ENCODE results near the gene STH.

Gene STH

DNA sequence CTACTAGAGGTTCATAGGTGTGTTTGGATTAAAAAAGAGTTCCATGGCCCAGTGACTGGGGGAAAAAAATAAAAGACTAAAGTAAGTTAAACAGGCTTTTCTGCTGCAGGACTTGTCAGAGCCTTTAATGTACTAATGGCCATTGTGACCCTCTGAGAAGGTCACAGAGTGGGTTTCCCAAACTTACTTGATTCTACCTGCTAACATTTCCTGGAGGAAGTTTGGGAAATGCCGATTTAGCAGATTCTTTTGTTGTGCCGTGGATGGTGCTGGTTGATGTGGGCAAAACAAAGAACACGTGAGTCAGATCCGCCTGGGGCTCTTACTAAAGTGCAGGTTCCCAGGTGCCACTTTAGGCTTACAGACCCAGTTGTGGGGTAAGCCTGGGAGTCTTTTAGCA, 13.6 kb upstream of the STH start:
- no peak for DNase-seq (ENCODE audit: low read depth in 2 of 2)

DNA sequence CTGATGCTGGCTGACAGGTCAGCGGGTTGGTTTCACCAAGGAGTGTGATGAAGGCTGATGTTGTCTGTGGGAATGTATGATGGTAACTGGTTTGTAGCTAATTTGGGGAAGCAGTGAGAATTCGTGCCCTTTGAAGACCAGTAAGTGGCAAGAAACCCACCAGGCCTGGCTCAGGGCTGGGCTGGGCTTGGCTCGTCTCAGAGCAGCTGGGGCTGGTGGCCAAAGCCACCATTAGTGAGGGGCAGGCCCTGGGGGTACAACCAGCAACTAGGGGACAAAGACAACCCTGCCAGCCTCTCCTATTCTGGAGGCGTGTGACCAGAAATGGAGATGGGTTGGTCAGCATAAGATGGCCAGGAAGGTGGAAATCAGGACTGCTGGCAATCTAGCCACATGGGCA, 13.0 kb upstream of the STH start:
- DNase-seq (ENCODE audit: low read depth in 2 of 2): no peak

DNA sequence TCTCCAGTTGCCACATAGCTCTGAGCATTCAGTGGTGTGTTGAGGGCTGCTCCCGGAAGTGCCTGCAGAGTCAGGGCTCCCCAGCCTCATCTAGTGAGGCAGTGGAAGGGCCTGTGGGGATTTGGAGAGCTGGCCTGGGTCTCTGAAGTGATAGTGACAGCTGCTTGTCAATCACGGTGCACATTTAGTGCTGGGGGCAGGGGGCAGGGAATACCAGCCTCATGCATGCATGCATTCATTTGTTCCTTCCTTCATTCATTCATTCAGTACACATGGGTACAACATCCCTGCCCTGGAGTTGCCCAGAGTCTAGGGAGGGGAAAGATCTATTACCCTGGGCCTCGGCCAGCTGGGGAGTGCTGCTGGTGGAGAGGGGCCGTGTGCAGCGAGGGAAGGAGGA, 11.3 kb upstream of the STH start:
- DNase-seq (ENCODE audit: low read depth in 2 of 2): no peak

DNA sequence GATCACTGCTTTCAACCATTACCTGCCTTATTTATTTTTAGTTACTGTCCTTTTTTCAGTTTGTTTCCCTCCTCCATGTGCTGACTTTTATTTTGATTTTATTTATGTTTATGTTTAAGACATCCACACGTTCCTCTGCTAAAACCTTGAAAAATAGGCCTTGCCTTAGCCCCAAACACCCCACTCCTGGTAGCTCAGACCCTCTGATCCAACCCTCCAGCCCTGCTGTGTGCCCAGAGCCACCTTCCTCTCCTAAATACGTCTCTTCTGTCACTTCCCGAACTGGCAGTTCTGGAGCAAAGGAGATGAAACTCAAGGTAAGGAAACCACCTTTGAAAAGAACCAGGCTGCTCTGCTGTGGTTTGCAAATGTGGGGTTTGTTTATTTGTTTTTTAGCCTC, 9.3 kb upstream of the STH start:
- no peak for DNase-seq (ENCODE audit: low read depth in 2 of 2)

DNA sequence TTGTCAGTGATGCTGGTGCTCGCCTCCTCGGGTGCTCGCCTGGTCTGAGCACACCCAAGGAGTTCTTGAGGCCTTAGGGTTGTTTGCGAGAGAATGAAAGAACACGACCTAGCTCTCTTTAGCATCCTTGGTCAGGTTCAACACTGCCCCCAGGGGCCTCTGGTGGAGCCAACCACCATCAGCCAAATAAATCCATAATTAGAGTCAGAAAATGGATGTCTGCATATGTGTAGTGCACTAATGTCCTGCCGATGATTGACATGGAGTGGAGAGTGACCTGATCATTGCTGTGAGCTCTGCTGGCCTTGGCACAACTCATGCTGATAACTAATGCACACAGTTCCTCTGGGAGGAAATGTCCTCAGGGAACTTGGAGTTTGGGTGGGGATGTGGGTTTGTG, 8.2 kb upstream of the STH start:
- DNase-seq (ENCODE audit: low read depth in 2 of 2): no peak

DNA sequence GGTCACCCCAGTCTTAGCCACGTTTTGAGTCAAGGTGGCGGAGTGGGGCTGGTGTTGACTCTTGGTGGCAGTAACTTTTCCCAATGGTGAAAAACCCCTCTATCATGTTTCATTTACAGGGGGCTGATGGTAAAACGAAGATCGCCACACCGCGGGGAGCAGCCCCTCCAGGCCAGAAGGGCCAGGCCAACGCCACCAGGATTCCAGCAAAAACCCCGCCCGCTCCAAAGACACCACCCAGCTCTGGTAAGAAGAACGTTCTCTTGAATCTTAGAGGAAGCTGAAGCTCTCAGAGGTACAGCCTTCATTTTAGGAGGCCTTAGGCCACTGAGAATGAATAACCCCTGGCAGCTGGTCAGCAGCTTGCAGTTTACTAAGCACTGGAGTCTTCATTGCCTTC, 7.7 kb upstream of the STH start:
- DNase-seq (ENCODE audit: low read depth in 2 of 2): no peak

DNA sequence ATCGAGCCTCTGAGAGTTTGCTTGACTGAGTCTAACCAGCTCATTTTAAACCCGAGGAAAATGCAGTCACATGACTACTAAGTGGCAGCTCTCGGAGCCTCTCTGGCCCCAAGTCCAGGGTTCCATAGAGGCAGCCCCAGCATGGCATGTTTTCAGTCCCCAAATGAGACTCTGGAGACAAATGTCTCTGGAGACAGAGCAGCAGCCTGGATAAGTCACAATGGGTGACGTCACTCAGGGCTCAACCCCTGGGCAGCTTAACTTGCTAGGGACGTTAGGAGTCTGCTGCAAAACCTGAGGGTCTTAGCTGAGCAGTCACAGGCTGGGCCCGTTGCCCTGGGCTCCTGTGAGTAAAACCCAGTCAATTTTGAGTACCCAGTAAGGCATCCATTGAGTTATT, 6.9 kb upstream of the STH start:
- DNase-seq (ENCODE audit: low read depth in 2 of 2): no peak

DNA sequence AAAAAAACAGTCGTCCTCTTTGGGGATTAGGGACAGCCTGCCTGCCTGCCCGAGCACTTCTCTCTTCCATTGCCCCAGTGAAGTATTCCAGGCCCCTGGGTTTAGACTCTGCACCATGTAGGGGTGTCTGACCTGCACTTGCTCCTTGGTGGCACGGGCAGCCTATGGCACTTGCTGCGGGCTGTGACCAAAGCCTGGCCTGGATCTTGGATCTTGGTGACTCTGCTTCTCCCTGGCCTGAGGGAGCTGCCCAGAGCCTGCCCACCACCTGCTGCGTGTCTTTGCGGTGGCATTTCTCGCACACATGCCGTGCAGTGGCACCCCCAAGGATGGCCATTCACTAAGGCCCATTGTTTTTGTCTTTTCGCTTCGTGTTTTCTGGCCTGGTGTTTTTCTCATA, 6.1 kb upstream of the STH start:
- DNase-seq (ENCODE audit: low read depth in 2 of 2): no peak

DNA sequence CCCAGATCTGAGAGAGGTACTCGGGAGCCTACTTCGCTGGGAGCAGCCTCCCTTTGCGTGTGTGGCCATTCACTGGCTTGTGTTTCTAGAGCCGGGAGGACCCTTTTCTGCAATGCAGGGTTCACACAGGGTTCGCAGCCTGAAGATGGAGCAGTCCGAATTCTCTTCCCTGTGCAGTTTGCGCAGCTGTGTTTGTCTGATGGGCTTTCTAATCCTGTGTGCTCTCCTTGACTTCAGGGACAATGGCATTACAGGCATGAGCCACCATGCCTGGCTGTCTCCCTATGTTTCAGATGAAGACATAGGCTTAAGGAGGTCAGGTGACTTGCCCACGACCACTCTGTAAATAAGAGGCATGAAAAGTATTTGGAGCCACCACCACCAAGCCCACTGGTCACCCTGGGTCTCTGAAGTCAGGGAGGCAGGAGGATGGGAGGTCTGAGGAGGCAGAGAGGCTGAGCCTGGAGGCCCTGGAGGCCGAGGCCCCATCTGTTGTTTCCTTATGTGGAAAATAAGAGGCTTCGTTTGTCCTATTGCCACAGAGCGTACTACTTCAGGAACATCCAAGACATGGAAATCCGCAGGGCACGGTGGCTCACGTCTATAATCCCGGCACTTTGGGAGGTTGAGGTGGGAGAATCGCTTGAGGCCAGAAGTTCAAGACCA, 5.0 kb upstream of the STH start:
- no peak for DNase-seq (ENCODE audit: low read depth in 2 of 2)

DNA sequence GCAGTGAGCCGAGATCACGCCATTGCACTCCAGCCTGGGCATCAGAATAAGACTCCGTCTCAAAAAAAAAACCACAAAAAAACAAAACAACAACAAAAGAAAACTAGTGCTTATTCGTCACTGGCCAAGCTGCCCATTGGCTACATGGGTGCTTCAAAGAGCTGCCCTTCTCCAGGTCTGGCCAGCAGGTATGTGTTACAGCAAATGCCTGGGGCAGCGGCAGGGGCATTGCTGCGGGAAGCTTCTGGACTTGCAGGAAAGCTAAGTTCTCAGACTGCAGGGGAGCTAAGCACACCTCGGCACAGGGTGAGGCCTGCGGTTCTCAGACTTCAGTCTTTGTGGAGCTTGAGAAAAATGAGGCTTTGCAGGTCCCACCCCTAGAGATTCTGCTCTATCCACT, 4.1 kb upstream of the STH start:
- no peak for DNase-seq (ENCODE audit: low read depth in 2 of 2)

DNA sequence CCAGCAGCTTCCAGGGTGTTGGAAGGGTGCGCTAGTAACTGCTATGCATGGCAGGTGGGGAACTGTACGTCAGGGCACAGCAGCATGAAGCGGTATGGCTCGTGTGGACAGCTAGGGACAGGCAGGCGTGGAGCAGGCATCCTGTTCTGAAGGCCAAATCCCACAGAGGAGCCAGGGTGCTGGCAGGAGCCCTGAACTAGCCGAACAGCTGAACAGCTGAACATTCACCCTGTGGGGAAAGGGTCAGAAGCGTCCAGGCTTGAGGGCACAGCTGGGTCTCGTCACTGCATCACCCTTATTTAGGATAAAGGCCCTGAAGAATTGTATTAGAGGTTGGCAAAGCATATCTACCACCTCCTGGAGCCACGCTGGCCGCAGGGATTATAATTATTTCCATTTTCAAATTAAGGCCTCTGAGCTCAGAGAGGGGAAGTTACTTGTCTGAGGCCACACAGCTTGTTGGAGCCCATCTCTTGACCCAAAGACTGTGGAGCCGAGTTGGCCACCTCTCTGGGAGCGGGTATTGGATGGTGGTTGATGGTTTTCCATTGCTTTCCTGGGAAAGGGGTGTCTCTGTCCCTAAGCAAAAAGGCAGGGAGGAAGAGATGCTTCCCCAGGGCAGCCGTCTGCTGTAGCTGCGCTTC, 3.3 kb upstream of the STH start:
- DNase-seq (ENCODE audit: low read depth in 2 of 2): no peak

DNA sequence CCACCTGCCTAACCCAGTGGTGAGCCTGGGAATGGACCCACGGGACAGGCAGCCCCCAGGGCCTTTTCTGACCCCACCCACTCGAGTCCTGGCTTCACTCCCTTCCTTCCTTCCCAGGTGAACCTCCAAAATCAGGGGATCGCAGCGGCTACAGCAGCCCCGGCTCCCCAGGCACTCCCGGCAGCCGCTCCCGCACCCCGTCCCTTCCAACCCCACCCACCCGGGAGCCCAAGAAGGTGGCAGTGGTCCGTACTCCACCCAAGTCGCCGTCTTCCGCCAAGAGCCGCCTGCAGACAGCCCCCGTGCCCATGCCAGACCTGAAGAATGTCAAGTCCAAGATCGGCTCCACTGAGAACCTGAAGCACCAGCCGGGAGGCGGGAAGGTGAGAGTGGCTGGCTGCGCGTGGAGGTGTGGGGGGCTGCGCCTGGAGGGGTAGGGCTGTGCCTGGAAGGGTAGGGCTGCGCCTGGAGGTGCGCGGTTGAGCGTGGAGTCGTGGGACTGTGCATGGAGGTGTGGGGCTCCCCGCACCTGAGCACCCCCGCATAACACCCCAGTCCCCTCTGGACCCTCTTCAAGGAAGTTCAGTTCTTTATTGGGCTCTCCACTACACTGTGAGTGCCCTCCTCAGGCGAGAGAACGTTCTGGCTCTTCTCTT, 2.6 kb upstream of the STH start:
- no peak for DNase-seq (ENCODE audit: low read depth in 2 of 2)

DNA sequence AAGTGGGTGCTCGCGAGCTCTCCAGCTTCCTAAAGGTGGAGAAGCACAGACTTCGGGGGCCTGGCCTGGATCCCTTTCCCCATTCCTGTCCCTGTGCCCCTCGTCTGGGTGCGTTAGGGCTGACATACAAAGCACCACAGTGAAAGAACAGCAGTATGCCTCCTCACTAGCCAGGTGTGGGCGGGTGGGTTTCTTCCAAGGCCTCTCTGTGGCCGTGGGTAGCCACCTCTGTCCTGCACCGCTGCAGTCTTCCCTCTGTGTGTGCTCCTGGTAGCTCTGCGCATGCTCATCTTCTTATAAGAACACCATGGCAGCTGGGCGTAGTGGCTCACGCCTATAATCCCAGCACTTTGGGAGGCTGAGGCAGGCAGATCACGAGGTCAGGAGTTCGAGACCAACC, 1.9 kb upstream of the STH start:
- DNase-seq (ENCODE audit: low read depth in 2 of 2): no peak

DNA sequence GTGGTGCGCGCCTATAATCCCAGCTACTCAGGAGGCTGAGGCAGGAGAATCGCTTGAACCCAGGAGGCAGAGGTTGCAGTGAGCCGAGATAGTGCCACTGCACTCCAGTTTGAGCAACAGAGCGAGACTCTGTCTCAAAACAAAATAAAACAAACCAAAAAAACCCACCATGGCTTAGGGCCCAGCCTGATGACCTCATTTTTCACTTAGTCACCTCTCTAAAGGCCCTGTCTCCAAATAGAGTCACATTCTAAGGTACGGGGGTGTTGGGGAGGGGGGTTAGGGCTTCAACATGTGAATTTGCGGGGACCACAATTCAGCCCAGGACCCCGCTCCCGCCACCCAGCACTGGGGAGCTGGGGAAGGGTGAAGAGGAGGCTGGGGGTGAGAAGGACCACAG, 1.4 kb upstream of the STH start:
- no peak for DNase-seq (ENCODE audit: low read depth in 2 of 2)

DNA sequence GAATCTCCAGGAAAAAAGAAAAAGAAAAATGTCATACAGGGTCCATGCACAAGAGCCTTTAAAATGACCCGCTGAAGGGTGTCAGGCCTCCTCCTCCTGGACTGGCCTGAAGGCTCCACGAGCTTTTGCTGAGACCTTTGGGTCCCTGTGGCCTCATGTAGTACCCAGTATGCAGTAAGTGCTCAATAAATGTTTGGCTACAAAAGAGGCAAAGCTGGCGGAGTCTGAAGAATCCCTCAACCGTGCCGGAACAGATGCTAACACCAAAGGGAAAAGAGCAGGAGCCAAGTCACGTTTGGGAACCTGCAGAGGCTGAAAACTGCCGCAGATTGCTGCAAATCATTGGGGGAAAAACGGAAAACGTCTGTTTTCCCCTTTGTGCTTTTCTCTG, 845 bp downstream of the STH start:
- no peak for DNase-seq (ENCODE audit: low read depth in 2 of 2)

DNA sequence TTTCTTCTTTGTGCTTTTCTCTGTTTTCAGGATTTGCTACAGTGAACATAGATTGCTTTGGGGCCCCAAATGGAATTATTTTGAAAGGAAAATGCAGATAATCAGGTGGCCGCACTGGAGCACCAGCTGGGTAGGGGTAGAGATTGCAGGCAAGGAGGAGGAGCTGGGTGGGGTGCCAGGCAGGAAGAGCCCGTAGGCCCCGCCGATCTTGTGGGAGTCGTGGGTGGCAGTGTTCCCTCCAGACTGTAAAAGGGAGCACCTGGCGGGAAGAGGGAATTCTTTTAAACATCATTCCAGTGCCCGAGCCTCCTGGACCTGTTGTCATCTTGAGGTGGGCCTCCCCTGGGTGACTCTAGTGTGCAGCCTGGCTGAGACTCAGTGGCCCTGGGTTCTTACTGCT, 1.2 kb downstream of the STH start:
- DNase-seq (ENCODE audit: low read depth in 2 of 2): no peak

DNA sequence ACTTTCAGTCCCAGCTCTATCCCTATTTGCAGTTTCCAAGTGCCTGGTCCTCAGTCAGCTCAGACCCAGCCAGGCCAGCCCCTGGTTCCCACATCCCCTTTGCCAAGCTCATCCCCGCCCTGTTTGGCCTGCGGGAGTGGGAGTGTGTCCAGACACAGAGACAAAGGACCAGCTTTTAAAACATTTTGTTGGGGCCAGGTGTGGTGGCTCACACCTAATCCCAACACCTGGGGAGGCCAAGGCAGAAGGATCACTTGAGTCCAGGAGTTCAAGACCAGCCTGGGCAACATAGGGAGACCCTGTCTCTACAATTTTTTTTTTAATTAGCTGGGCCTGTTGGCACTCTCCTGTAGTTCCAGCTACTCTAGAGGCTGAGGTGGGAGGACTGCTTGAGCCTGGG, 1.7 kb downstream of the STH start:
- no peak for DNase-seq (ENCODE audit: low read depth in 2 of 2)

DNA sequence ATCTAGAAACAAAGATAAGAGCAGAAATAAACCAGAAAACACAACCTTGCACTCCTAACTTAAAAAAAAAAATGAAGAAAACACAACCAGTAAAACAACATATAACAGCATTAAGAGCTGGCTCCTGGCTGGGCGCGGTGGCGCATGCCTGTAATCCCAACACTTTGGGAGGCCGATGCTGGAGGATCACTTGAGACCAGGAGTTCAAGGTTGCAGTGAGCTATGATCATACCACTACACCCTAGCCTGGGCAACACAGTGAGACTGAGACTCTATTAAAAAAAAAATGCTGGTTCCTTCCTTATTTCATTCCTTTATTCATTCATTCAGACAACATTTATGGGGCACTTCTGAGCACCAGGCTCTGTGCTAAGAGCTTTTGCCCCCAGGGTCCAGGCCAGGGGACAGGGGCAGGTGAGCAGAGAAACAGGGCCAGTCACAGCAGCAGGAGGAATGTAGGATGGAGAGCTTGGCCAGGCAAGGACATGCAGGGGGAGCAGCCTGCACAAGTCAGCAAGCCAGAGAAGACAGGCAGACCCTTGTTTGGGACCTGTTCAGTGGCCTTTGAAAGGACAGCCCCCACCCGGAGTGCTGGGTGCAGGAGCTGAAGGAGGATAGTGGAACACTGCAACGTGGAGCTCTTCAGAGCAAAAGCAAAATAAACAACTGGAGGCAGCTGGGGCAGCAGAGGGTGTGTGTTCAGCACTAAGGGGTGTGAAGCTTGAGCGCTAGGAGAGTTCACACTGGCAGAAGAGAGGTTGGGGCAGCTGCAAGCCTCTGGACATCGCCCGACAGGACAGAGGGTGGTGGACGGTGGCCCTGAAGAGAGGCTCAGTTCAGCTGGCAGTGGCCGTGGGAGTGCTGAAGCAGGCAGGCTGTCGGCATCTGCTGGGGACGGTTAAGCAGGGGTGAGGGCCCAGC, 2.6 kb downstream of the STH start:
- DNase-seq (ENCODE audit: low read depth in 2 of 2): no peak

DNA sequence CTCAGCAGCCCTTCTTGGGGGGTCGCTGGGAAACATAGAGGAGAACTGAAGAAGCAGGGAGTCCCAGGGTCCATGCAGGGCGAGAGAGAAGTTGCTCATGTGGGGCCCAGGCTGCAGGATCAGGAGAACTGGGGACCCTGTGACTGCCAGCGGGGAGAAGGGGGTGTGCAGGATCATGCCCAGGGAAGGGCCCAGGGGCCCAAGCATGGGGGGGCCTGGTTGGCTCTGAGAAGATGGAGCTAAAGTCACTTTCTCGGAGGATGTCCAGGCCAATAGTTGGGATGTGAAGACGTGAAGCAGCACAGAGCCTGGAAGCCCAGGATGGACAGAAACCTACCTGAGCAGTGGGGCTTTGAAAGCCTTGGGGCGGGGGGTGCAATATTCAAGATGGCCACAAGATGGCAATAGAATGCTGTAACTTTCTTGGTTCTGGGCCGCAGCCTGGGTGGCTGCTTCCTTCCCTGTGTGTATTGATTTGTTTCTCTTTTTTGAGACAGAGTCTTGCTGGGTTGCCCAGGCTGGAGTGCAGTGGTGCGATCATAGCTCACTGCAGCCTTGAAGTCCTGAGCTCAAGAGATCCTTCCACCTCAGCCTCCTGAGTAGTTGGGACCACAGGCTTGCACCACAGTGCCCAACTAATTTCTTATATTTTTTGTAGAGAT, 3.4 kb downstream of the STH start:
- peak; percentile 54 to 77 for DNase-seq (ENCODE audit: low read depth in 2 of 2)

DNA sequence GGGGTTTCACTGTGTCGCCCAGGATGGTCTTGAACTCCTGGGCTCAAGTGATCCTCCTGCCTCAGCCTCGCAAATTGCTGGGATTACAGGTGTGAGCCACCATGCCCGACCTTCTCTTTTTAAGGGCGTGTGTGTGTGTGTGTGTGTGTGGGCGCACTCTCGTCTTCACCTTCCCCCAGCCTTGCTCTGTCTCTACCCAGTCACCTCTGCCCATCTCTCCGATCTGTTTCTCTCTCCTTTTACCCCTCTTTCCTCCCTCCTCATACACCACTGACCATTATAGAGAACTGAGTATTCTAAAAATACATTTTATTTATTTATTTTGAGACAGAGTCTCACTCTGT, 3.9 kb downstream of the STH start:
- no peak for DNase-seq (ENCODE audit: low read depth in 2 of 2)

DNA sequence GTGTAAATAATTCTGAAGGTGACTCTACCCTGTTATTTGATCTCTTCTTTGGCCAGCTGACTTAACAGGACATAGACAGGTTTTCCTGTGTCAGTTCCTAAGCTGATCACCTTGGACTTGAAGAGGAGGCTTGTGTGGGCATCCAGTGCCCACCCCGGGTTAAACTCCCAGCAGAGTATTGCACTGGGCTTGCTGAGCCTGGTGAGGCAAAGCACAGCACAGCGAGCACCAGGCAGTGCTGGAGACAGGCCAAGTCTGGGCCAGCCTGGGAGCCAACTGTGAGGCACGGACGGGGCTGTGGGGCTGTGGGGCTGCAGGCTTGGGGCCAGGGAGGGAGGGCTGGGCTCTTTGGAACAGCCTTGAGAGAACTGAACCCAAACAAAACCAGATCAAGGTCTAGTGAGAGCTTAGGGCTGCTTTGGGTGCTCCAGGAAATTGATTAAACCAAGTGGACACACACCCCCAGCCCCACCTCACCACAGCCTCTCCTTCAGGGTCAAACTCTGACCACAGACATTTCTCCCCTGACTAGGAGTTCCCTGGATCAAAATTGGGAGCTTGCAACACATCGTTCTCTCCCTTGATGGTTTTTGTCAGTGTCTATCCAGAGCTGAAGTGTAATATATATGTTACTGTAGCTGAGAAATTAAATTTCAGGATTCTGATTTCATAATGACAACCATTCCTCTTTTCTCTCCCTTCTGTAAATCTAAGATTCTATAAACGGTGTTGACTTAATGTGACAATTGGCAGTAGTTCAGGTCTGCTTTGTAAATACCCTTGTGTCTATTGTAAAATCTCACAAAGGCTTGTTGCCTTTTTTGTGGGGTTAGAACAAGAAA, 5.1 kb downstream of the STH start:
- DNase-seq (ENCODE audit: low read depth in 2 of 2): no peak
